Measurements from ENCODE around the gene CHRM3.

DNA sequence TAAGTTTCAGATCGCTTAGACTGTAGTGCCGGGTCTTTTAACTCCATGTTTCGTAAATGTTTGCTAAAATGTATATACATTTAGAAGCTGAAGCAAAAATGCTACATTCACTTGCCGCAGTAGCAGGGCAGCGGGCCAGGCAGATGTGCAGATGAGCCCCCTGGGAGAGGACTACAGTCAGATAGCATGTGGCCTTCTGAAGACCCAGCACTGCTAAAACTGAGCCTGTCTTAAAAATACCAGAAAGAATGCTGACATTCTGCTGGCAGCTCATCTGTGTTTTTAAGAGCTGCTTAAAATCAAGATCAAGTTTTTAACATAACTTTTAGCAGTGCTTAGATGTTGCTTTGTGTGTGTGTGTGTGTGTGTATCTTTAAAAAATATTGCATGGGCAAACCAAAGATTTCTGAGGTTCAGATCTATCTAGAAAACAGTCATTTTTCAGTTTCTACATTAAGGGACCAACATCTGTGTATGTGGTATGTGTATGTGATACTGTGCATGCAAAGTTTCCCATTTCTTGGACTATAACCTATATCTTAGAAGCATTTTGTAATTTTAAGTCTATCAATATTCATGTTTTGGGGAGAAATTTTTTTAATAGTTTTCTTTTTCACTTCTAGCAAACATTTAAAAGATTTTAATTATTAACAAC lies 31.7 kb downstream of the CHRM3 start:
- no peak for TF ChIP-seq EZH2 (IDR thresholded peaks at IDR 0.05; ENCODE audit: borderline replicate concordance, insufficient read depth, low read depth, low read length, poor library complexity, severe bottlenecking)
- TF ChIP-seq CTCF (IDR thresholded peaks at IDR 0.05) = no peak
